ENCODE data around the gene NFKBIZ. TPM values are rescaled to one million over a fixed set of nuclear protein-coding genes. Genes with fewer than 3 reads are reported as not detected.

Gene NFKBIZ, protein sequence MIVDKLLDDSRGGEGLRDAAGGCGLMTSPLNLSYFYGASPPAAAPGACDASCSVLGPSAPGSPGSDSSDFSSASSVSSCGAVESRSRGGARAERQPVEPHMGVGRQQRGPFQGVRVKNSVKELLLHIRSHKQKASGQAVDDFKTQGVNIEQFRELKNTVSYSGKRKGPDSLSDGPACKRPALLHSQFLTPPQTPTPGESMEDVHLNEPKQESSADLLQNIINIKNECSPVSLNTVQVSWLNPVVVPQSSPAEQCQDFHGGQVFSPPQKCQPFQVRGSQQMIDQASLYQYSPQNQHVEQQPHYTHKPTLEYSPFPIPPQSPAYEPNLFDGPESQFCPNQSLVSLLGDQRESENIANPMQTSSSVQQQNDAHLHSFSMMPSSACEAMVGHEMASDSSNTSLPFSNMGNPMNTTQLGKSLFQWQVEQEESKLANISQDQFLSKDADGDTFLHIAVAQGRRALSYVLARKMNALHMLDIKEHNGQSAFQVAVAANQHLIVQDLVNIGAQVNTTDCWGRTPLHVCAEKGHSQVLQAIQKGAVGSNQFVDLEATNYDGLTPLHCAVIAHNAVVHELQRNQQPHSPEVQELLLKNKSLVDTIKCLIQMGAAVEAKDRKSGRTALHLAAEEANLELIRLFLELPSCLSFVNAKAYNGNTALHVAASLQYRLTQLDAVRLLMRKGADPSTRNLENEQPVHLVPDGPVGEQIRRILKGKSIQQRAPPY
- 33.2 TPM for total RNA-seq

DNA sequence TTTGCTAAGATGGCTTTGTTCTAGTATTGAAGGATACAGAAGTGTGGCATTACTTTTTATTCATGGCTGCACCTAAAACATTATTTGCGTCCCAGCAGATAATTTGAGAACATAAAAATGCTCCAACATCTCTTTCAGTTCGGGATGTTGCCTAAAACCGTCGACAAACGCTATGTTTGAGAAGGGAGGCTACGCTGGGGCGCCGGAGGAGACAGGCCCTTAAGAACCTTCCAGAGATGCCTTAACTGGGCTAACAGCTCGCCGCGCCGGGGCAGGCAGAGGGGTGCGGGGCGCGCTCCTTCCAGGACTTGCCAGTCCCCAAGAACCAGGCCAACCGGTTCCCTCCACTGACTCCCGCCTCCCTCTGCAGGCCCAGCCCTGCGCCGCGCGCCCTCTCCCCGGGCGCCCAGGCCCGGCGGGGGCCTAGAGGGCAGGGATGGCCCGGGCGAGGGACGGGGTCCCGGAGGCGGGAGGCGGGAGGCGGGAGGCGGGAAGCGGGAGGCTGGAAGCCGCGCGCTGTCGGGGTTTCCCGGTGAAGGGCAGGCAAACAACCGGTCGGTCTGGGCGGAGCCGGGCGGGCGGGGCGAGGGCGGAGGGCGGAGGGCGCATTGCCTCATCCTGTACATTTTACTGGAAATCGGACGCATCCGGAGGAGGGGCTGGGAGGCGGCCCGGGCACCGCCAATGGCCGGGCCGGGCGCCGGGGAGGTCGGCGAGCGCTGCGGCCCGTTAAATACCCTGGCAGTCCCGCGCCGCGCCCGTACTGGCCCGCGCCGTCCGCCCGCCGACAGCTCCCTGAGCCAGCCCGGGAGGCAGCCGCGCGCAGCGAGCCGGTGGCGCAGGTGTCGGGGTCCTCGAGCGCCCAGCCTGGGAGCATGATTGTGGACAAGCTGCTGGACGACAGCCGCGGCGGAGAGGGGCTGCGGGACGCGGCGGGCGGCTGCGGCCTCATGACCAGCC, at the start of gene NFKBIZ:
Gene NFKBIZ, plus strand, starts transcription at position 761 of the 960 bp plus-strand sequence. Its CDS starts 115 bp downstream, at position 876.

Other genes starting within 250 kb of the NFKBIZ start
- 31.1 TPM for gene ZBTB11, start 172.4 kb upstream of the NFKBIZ start, total RNA-seq
- 1,419 TPM for gene RPL24, start 162.8 kb upstream of the NFKBIZ start, total RNA-seq
- gene CEP97, start 124.9 kb upstream of the NFKBIZ start, total RNA-seq = 19.8 TPM
- gene NXPE3, start 70.3 kb upstream of the NFKBIZ start, total RNA-seq = 6.1 TPM